HepG2 (cell line): ENCODE measurements around the gene MYH9. TPM values are rescaled to one million over a fixed set of nuclear protein-coding genes. Genes with fewer than 3 reads are reported as not detected.

Experiments
- ARHGAP35 ChIP-seq: sonication (generic); formaldehyde crosslinking; IDR thresholded peaks from 2 replicates; pipeline ENCODE4 v1.9.0; 2022; ENCODE audit warnings: mild to moderate bottlenecking, inconsistent platforms, moderate library complexity, missing genetic modification reagents, borderline replicate concordance
- BATF2 ChIP-seq: sonication (generic); formaldehyde crosslinking; IDR thresholded peaks from 2 replicates; pipeline ENCODE4 v1.8.0; 2022; ENCODE audit warnings: mild to moderate bottlenecking, missing genetic modification reagents, moderate library complexity
- DNMT1 ChIP-seq: sonication (generic); formaldehyde crosslinking; IDR thresholded peaks from 2 replicates; pipeline ENCODE4 v1.5.1; 2020; ENCODE audit warnings: mild to moderate bottlenecking, missing genetic modification reagents
- EEA1 ChIP-seq: sonication (generic); formaldehyde crosslinking; IDR thresholded peaks from 2 replicates; pipeline ENCODE4 v1.5.1; 2020; ENCODE audit warnings: mild to moderate bottlenecking, missing genetic modification reagents, borderline replicate concordance
- EP300 ChIP-seq, 3 experiments: sonication (generic) in 1 of 3; formaldehyde crosslinking in 1 of 3; IDR thresholded peaks; 2 replicates each; pipeline versions ENCODE4 v1.5.1 to v1.6.1; 2011 to 2020; ENCODE audit warnings: low read depth in 2 of 3, low read length in 2 of 3, borderline replicate concordance in 1 of 3, improper control_type of control experiment in 1 of 3, mild to moderate bottlenecking in 1 of 3, missing genetic modification reagents in 1 of 3, moderate library complexity in 1 of 3
- ERF ChIP-seq: IDR thresholded peaks from 2 replicates; pipeline ENCODE4 v1.6.1; 2018; ENCODE audit warnings: missing biosample characterization, missing genetic modification reagents
- KLF12 ChIP-seq: sonication (generic); formaldehyde crosslinking; IDR thresholded peaks from 2 replicates; pipeline ENCODE4 v1.4.0; 2020; ENCODE audit warnings: missing genetic modification reagents, borderline replicate concordance
- PAXIP1 ChIP-seq: sonication (generic); formaldehyde crosslinking; conservative IDR thresholded peaks from 2 replicates; pipeline ENCODE4 v1.4.0; 2020; ENCODE audit warnings: mild to moderate bottlenecking, missing genetic modification reagents, moderate library complexity
- SRSF1 ChIP-seq: fragments of 200-400 bp; formaldehyde crosslinking; optimal IDR thresholded peaks from 2 replicates; pipeline ENCODE3; 2017; ENCODE audit warnings: mild to moderate bottlenecking, low read depth, low read length, moderate library complexity
- SUZ12 ChIP-seq: fragments of 150-350 bp; IDR thresholded peaks from 2 replicates; pipeline ENCODE4 v1.6.1; 2014; ENCODE audit warnings: low read depth, low read length
- TCF7L2 ChIP-seq: IDR thresholded peaks from 2 replicates; pipeline ENCODE4 v1.6.1; 2011; ENCODE audit warnings: mild to moderate bottlenecking, low read depth, low read length, moderate library complexity
- ZBTB2 ChIP-seq: sonication (generic); formaldehyde crosslinking; IDR thresholded peaks from 2 replicates; pipeline ENCODE4 v1.8.0; 2022; ENCODE audit warnings: low read depth, missing genetic modification reagents
- ZBTB38 ChIP-seq: sonication (generic); formaldehyde crosslinking; IDR thresholded peaks from 2 replicates; pipeline ENCODE4 v1.5.1; 2020; ENCODE audit warnings: mild to moderate bottlenecking, missing genetic modification reagents
- ZFX ChIP-seq: sonication (generic); formaldehyde crosslinking; IDR thresholded peaks from 2 replicates; pipeline ENCODE4 v1.4.0; 2020; ENCODE audit warnings: mild to moderate bottlenecking, low read depth, missing genetic modification reagents, moderate library complexity
- ZNF18 ChIP-seq: sonication (generic); formaldehyde crosslinking; IDR thresholded peaks from 2 replicates; pipeline ENCODE4 v1.8.0; 2022; ENCODE audit warnings: mild to moderate bottlenecking, missing genetic modification reagents; ENCODE audit not compliant: insufficient replicate concordance
- ZNF20 ChIP-seq: sonication (generic); formaldehyde crosslinking; IDR thresholded peaks from 2 replicates; pipeline ENCODE4 v1.4.0; 2020; ENCODE audit warnings: mild to moderate bottlenecking, moderate library complexity, missing genetic modification reagents
- ZNF256 ChIP-seq: sonication (generic); formaldehyde crosslinking; conservative IDR thresholded peaks from 2 replicates; pipeline ENCODE4 v1.4.0; 2020; ENCODE audit warnings: missing genetic modification reagents
- ZNF558 ChIP-seq: sonication (generic); formaldehyde crosslinking; IDR thresholded peaks from 2 replicates; pipeline ENCODE4 v1.9.0; 2022; ENCODE audit warnings: mild to moderate bottlenecking, missing genetic modification reagents, borderline replicate concordance
- ZNF607 ChIP-seq: sonication (generic); formaldehyde crosslinking; IDR thresholded peaks from 2 replicates; pipeline ENCODE4 v1.5.1; 2020; ENCODE audit warnings: missing genetic modification reagents, mild to moderate bottlenecking, borderline replicate concordance
- ZNF644 ChIP-seq: IDR thresholded peaks from 2 replicates; pipeline ENCODE4 v1.6.1; 2016; ENCODE audit warnings: low read depth
- ZNF879 ChIP-seq: sonication (generic); formaldehyde crosslinking; IDR thresholded peaks from 2 replicates; pipeline ENCODE4 v1.8.1; 2023; ENCODE audit warnings: missing genetic modification reagents
- polyA plus RNA-seq, 8 experiments: library from polyadenylated mRNA; depleted of rRNA in 3 of 8; stranded (reverse) in 7 of 8; unstranded in 1 of 8; fragments of >200 nt; fragmentation: Illumina TruSeq in 4 of 8; extraction: Trizol in 4 of 8; gene quantifications; 2 replicates each; pipeline versions ENCODE4 v1.2.1 to v1.2.3, GENCODE V29; 2011 to 2016; ENCODE audit warnings: low read depth in 4 of 8, missing spikeins in 1 of 8, mixed read lengths in 1 of 8; ENCODE audit not compliant: insufficient read depth in 1 of 8
- total RNA-seq, 5 experiments: library from RNA; depleted of rRNA; stranded (reverse); fragments of >200 nt; fragmentation: Illumina TruSeq; extraction: Trizol; gene quantifications; 2 replicates each; pipeline ENCODE4 v1.2.3, GENCODE V29; 2016; ENCODE audit warnings: low read depth in 1 of 5

Gene MYH9
- total and polyA plus RNA-seq, 2 of the 13 experiments (the other 11 are each of a cell fraction or from before 2014, with no cell fraction given), result 50.7 to 98.5 TPM

- TF ChIP-seq ZNF20 (no peak), ZBTB38 (no peak; the same call in 1 of the 2 replicates), ZNF644 (no peak), KLF12 (CRISPR knock-in tag) (no peak), PAXIP1 (peak; percentile 93), ARHGAP35 (CRISPR knock-in tag) (no peak), ZNF18 (no peak), BATF2 (CRISPR knock-in tag) (no peak), ZNF879 (no peak), EP300 (IDR thresholded peaks at IDR 0.05; ENCODE audit: low read depth in 2 of 2, low read length in 2 of 2) (peak in 1 of 2 experiments; percentile 93; a peak in 2 of 4 replicates), EP300 (CRISPR knock-in tag; IDR thresholded peaks at IDR 0.05; ENCODE audit: borderline replicate concordance) (peak; percentile 81), ZNF607 (CRISPR knock-in tag) (no peak), DNMT1 (CRISPR knock-in tag) (no peak), ZNF256 (no peak), ZNF558 (no peak; the same call in 1 of the 2 replicates), ZFX (CRISPR knock-in tag) (peak; percentile 80), ERF (CRISPR knock-in tag) (no peak), SRSF1 (peak; percentile 97), ZBTB2 (no peak), SUZ12 (no peak), EEA1 (CRISPR knock-in tag) (no peak), TCF7L2 (no peak)
Observed at GRCh38 chr22:36433318-36434231, 45.8 kb upstream of the MYH9 start (continued).
